HepG2 (cell line): ENCODE measurements around the gene SERINC4. TPM values are rescaled to one million over a fixed set of nuclear protein-coding genes. Genes with fewer than 3 reads are reported as not detected.

Source experiments
- ATF7-NPFF ChIP-seq: sonication (generic); formaldehyde crosslinking; IDR thresholded peaks from 2 replicates; pipeline ENCODE4 v1.8.1; 2023; ENCODE audit warnings: mild to moderate bottlenecking, low read depth, missing genetic modification reagents, moderate library complexity
- BCLAF1 ChIP-seq: fragments of 450-650 bp; IDR thresholded peaks from 2 replicates; pipeline ENCODE4 v1.6.1; 2017; ENCODE audit warnings: mild to moderate bottlenecking
- CEBPG ChIP-seq: IDR thresholded peaks from 2 replicates; pipeline ENCODE4 v1.6.1; 2016
- CREBL2 ChIP-seq: sonication (generic); formaldehyde crosslinking; IDR thresholded peaks from 2 replicates; pipeline ENCODE4 v1.8.1; 2023; ENCODE audit warnings: missing genetic modification reagents, mild to moderate bottlenecking, borderline replicate concordance
- ELF3 ChIP-seq: IDR thresholded peaks from 2 replicates; pipeline ENCODE4 v1.6.1; 2016; ENCODE audit warnings: missing genetic modification reagents, missing compliant biosample characterization
- HES4 ChIP-seq: sonication (generic); formaldehyde crosslinking; IDR thresholded peaks from 2 replicates; pipeline ENCODE4 v1.9.0; 2021; ENCODE audit warnings: mild to moderate bottlenecking, missing genetic modification reagents, borderline replicate concordance
- JARID2 ChIP-seq: sonication (generic); formaldehyde crosslinking; IDR thresholded peaks from 2 replicates; pipeline ENCODE4 v1.8.1; 2023; ENCODE audit warnings: missing genetic modification reagents, inconsistent platforms; ENCODE audit not compliant: insufficient replicate concordance
- MBNL3 ChIP-seq: fragments of 250-450 bp; sonication (Bioruptor Pico); conservative IDR thresholded peaks from 2 replicates; pipeline ENCODE4 v1.8.0; 2022; ENCODE audit warnings: mild to moderate bottlenecking, inconsistent platforms
- NFAT5 ChIP-seq: sonication (generic); formaldehyde crosslinking; IDR thresholded peaks from 2 replicates; pipeline ENCODE4 v1.4.0; 2020; ENCODE audit warnings: missing genetic modification reagents
- PHF20 ChIP-seq: sonication (generic); formaldehyde crosslinking; IDR thresholded peaks from 2 replicates; pipeline ENCODE4 v1.5.0; 2020; ENCODE audit warnings: mild to moderate bottlenecking, missing genetic modification reagents
- ZFP90 ChIP-seq: sonication (generic); formaldehyde crosslinking; IDR thresholded peaks from 2 replicates; pipeline ENCODE4 v1.8.0; 2022; ENCODE audit warnings: missing genetic modification reagents, mild to moderate bottlenecking, inconsistent platforms, borderline replicate concordance
- ZMYM4 ChIP-seq: sonication (generic); formaldehyde crosslinking; IDR thresholded peaks from 2 replicates; pipeline ENCODE4 v1.8.1; 2023; ENCODE audit warnings: mild to moderate bottlenecking, missing genetic modification reagents
- ZNF12 ChIP-seq: sonication (generic); formaldehyde crosslinking; IDR thresholded peaks from 2 replicates; pipeline ENCODE4 v1.5.0; 2020; ENCODE audit warnings: missing genetic modification reagents
- ZNF773 ChIP-seq: sonication (generic); formaldehyde crosslinking; IDR thresholded peaks from 2 replicates; pipeline ENCODE4 v1.4.0; 2020; ENCODE audit warnings: missing genetic modification reagents, borderline replicate concordance
- ZNF816 ChIP-seq: sonication (generic); formaldehyde crosslinking; IDR thresholded peaks from 2 replicates; pipeline ENCODE4 v1.8.0; 2022; ENCODE audit warnings: missing genetic modification reagents, mild to moderate bottlenecking, borderline replicate concordance
- ZNF841 ChIP-seq: sonication (generic); formaldehyde crosslinking; IDR thresholded peaks from 2 replicates; pipeline ENCODE4 v1.8.1; 2023; ENCODE audit warnings: missing genetic modification reagents, borderline replicate concordance
- polyA plus RNA-seq, 8 experiments: library from polyadenylated mRNA; depleted of rRNA in 3 of 8; stranded (reverse) in 7 of 8; unstranded in 1 of 8; fragments of >200 nt; fragmentation: Illumina TruSeq in 4 of 8; extraction: Trizol in 4 of 8; gene quantifications; 2 replicates each; pipeline versions ENCODE4 v1.2.1 to v1.2.3, GENCODE V29; 2011 to 2016; ENCODE audit warnings: low read depth in 4 of 8, missing spikeins in 1 of 8, mixed read lengths in 1 of 8; ENCODE audit not compliant: insufficient read depth in 1 of 8
- total RNA-seq, 5 experiments: library from RNA; depleted of rRNA; stranded (reverse); fragments of >200 nt; fragmentation: Illumina TruSeq; extraction: Trizol; gene quantifications; 2 replicates each; pipeline ENCODE4 v1.2.3, GENCODE V29; 2016; ENCODE audit warnings: low read depth in 1 of 5

Gene SERINC4
- total and polyA plus RNA-seq, 2 of the 13 experiments (the other 11 are each of a cell fraction or from before 2014, with no cell fraction given), result not detected

GRCh38 chr15:43777267-43777914 lies 22.6 kb downstream of the SERINC4 start (continued):
- TF ChIP-seq ATF7-NPFF (CRISPR knock-in tag) (no peak), ZNF816 (CRISPR knock-in tag) (peak; percentile 81; the same call in 1 of the 2 replicates), NFAT5 (0 out of 2 replicates have a peak, but pooled peaks have one; percentile 71), PHF20 (CRISPR knock-in tag) (no peak; the same call in 1 of the 2 replicates), ZNF12 (CRISPR knock-in tag) (peak; percentile 39; the same call in 1 of the 2 replicates), MBNL3 (CRISPR knock-in tag) (no peak), HES4 (CRISPR knock-in tag) (peak; percentile 30; the same call in 1 of the 2 replicates), ZMYM4 (CRISPR knock-in tag) (peak; percentile 48; the same call in 1 of the 2 replicates), ZNF841 (CRISPR knock-in tag) (no peak), BCLAF1 (no peak), JARID2 (CRISPR knock-in tag) (no peak), ELF3 (CRISPR knock-in tag) (no peak), ZFP90 (CRISPR knock-in tag) (peak; percentile 60), CEBPG (CRISPR knock-in tag) (peak; percentile 12; the same call in 1 of the 2 replicates), CREBL2 (CRISPR knock-in tag) (no peak), ZNF773 (CRISPR knock-in tag) (peak; percentile 79; the same call in 1 of the 2 replicates)
